ENCODE measurements around the gene ATP9A. TPM values are rescaled to one million over a fixed set of nuclear protein-coding genes. Genes with fewer than 3 reads are reported as not detected.
"Not testable (repeated sequence)": the region's sequence is repeated elsewhere in the genome, so short reads cannot be mapped to it uniquely, and the experiment has no call there.

Gene ATP9A
- total RNA-seq, 1 donor from 2014 or later = 37.6 TPM

DNA sequence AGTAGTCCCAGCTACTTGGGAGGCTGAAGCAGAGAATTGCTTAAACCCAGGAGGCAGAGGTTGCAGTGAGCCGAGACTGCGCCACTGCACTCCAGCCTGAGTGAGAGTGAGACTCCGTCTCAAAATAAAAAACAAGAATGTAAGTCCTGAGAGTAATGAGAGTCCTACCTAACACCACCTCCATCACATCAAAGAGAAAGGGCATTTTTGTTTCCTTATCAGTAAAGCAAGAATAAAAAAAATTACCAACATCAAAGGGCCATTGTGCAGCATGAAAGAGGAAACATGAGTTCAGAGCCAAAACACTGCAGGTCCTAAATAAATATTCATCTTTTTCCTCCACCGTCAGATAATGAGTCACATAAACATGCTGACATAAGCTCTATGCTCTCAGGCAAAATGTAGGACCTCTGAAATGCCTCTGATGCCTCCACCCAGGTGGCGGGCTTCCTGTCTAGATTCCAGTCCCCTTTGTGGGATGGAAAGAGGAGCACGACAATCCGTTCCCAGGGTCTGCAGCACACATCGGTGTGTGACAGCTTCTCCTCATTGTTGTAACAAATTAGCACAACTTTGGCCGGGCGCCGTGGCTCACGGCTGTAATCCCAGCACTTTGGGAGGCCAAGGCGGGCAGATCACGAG, 7.2 kb downstream of the ATP9A start:
- Histone ChIP-seq H3K4me3 (ENCODE audit: low read depth, low read length) (no peak overlapping the region), H3K36me3 (ENCODE audit: control insufficient read depth, insufficient read depth, low read length) (no peaks in the 10 kb centered on the region), H3K27me3 (ENCODE audit: control insufficient read depth, insufficient read depth, low read length) (no peaks in the 10 kb centered on the region)
- no peak for TF ChIP-seq CTCF (IDR thresholded peaks at IDR 0.05; ENCODE audit: insufficient read depth, low read length, poor library complexity, severe bottlenecking)
- no peak for DNase-seq (ENCODE audit: low read depth)

- Histone ChIP-seq H3K4me3 (ENCODE audit: low read depth, low read length) (no peak overlapping the region), H3K36me3 (ENCODE audit: control insufficient read depth, insufficient read depth, low read length) (no peaks in the 10 kb centered on the region), H3K27me3 (ENCODE audit: control insufficient read depth, insufficient read depth, low read length) (no peaks in the 10 kb centered on the region)
- no peak for TF ChIP-seq CTCF (IDR thresholded peaks at IDR 0.05; ENCODE audit: insufficient read depth, low read length, poor library complexity, severe bottlenecking)
- DNase-seq (ENCODE audit: low read depth) = no peak
These were observed 8.2 kb downstream of the ATP9A start for GRCh38 chr20:51759769-51760510.

GRCh38 chr20:51758978-51759544, 9.1 kb downstream of the ATP9A start:
- no peak for TF ChIP-seq CTCF (IDR thresholded peaks at IDR 0.05; ENCODE audit: insufficient read depth, low read length, poor library complexity, severe bottlenecking)
- no peaks in the 10 kb centered on the region for H3K27me3 ChIP-seq (ENCODE audit: control insufficient read depth, insufficient read depth, low read length)
- no peaks in the 10 kb centered on the region for H3K36me3 ChIP-seq (ENCODE audit: control insufficient read depth, insufficient read depth, low read length)
- DNase-seq (ENCODE audit: low read depth) = no peak
- H3K4me3 ChIP-seq (ENCODE audit: low read depth, low read length) = no peak overlapping the region

DNA sequence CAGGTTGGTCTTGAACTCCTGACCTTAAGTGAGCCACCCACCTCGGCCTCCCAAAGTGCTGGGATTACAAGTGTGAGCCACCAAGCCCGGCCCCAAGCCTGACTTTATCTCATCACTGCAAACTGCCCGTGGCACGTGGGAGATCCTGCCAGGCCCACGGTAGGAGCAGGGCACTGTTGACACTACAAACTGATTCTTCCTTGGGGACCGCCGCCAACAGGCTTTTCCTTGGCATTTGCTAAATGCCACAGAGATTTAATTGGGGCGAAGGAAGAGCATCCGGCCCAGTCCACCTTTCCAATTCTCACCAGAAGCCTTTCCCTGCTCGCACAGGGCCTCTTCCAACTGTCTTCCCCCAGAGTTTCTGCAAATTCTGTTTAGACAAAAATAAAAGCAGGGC, 11.0 kb downstream of the ATP9A start:
- Histone ChIP-seq H3K4me3 (ENCODE audit: low read depth, low read length) (no peak overlapping the region), H3K27me3 (ENCODE audit: control insufficient read depth, insufficient read depth, low read length) (no peaks in the 10 kb centered on the region), H3K36me3 (ENCODE audit: control insufficient read depth, insufficient read depth, low read length) (no peaks in the 10 kb centered on the region)
- DNase-seq (ENCODE audit: low read depth) = no peak
- no peak for TF ChIP-seq CTCF (IDR thresholded peaks at IDR 0.05; ENCODE audit: insufficient read depth, low read length, poor library complexity, severe bottlenecking)

DNA sequence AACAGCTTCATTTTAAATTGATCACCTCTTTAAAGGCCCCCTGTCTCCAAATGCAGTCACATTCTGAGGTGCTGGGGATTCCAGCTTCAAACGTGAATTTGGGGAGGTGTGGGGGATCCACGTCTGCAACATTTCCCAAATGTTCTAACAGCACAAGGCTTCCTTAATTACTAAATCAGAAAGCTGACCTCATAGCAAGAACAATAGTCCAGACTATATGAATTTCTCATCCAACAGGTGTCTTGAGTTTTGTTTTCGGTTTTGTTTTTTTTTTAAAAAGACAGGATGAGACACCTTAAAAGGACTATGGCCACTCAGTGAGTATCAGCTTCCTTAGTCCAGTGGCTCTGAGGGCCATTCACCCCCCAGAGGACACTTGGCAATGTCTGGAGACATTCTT, 11.5 kb downstream of the ATP9A start:
- H3K36me3 ChIP-seq (ENCODE audit: control insufficient read depth, insufficient read depth, low read length) = no peaks in the 10 kb centered on the region

GRCh38 chr20:51753220-51753619, 15.0 kb downstream of the ATP9A start:
- H3K27me3 ChIP-seq (ENCODE audit: control insufficient read depth, insufficient read depth, low read length); H3K36me3 ChIP-seq (ENCODE audit: control insufficient read depth, insufficient read depth, low read length); H3K4me3 ChIP-seq (ENCODE audit: low read depth, low read length); DNase-seq (ENCODE audit: low read depth): not testable (repeated sequence)

More for the DNA sequence above, 11.5 kb downstream of the ATP9A start:
- DNase-seq (ENCODE audit: low read depth) = no peak
- Histone ChIP-seq H3K4me3 (ENCODE audit: low read depth, low read length) (no peak overlapping the region), H3K27me3 (ENCODE audit: control insufficient read depth, insufficient read depth, low read length) (no peaks in the 10 kb centered on the region)
- TF ChIP-seq CTCF (IDR thresholded peaks at IDR 0.05; ENCODE audit: insufficient read depth, low read length, poor library complexity, severe bottlenecking) = no peak
